Aorta (tissue), 5 donors: ENCODE data around the gene ERC2. TPM values are rescaled to one million over a fixed set of nuclear protein-coding genes. Genes with fewer than 3 reads are reported as not detected.

ENCODE experiments used
- ATAC-seq: fragments of 200-7000 bp; cut with Tn5 transposase; one replicate; pipeline ENCODE4 v1.9.1; 2022; ENCODE audit warnings: moderate library complexity; ENCODE audit not compliant: low FRiP score
- DNase-seq, 2 donors: peaks; one replicate each; pipeline ENCODE4 v3.0.0-alpha.2; 2020
- H3K27ac ChIP-seq, 2 donors: one replicate each; pipeline ENCODE4 v1.5.1; 2013; ENCODE audit warnings: low read length in 2 of 2, mild to moderate bottlenecking in 2 of 2, moderate library complexity in 2 of 2, control low read depth in 1 of 2, inconsistent platforms in 1 of 2, low read depth in 1 of 2
- H3K27me3 ChIP-seq, 2 donors: one replicate each; pipeline ENCODE4 v1.6.1; 2013; ENCODE audit warnings: control low read depth in 1 of 2, low read length in 1 of 2, mild to moderate bottlenecking in 1 of 2, moderate library complexity in 1 of 2; ENCODE audit not compliant: insufficient read depth in 2 of 2, control insufficient read depth in 1 of 2
- H3K36me3 ChIP-seq, 2 donors: one replicate each; pipeline ENCODE4 v1.6.1; 2013; ENCODE audit warnings: control low read depth in 1 of 2, low read length in 1 of 2, mild to moderate bottlenecking in 1 of 2; ENCODE audit not compliant: insufficient read depth in 2 of 2, control insufficient read depth in 1 of 2
- H3K4me1 ChIP-seq, 2 donors: one replicate each; pipeline ENCODE4 v1.6.1; 2013; ENCODE audit warnings: low read length in 2 of 2, control low read depth in 1 of 2, mild to moderate bottlenecking in 1 of 2, moderate library complexity in 1 of 2; ENCODE audit not compliant: insufficient read depth in 2 of 2, control insufficient read depth in 1 of 2
- H3K4me3 ChIP-seq, 2 donors: one replicate each; pipeline ENCODE4 v1.5.1; 2013; ENCODE audit warnings: low read length in 2 of 2, control low read depth in 1 of 2, mild to moderate bottlenecking in 1 of 2
- H3K9me3 ChIP-seq: one replicate; pipeline ENCODE4 v1.6.1; 2013; ENCODE audit warnings: mild to moderate bottlenecking, low read length; ENCODE audit not compliant: control insufficient read depth
- WGBS, 2 donors: extraction: QIAGEN DNeasy Blood & Tissue Kit; methylation state at CpG; one replicate each; pipeline ENCODE4 v1.1.7; 2013; 5-methylcytosine and 5-hydroxymethylcytosine counted together
- intact Hi-C, 2 donors: fragments of 100-400 bp; cut with DNase I; formaldehyde crosslinking; loops; one replicate each; pipeline versions ENCODE4 v1.14.2 to v1.15.0; 2022
- polyA plus RNA-seq, 2 donors: library from polyadenylated mRNA; stranded (reverse); fragments of 200-250 nt; gene quantifications; one replicate each; pipeline ENCODE4 v1.2.3, GENCODE V29; 2013
- total RNA-seq, 2 donors: library from RNA; stranded (reverse); fragmentation: NEBNext Ultra II Directional; extraction: Animal tissue kit (Norgen Biotek cat#: 25700); gene quantifications; one replicate each; pipeline ENCODE4 v1.2.1, GENCODE V29; 2021
- donor health status: healthy with polysubstance abuse.
- donor health status: Bipolar disorder and iron deficiency.
- donor health status: DM: no; HTN: no; CAD: no.
- donor health status: DM: no; HTN: no; CAD: no.
- donor health status: DM: yes; HTN: yes; CAD: no.

Gene ERC2
- total and polyA plus RNA-seq, 4 donors = 0.27 to 0.55 TPM; not detected in 2

GRCh38 chr3:56125358-56126005 is 342.8 kb downstream of the ERC2 start:
- 19 to 24% methylated on average over 5 of the region's 5 CpGs for WGBS, 2 donors
- H3K36me3 ChIP-seq = no peaks in the 10 kb centered on the region
- H3K9me3 ChIP-seq = peaks cover 1% of the 10 kb centered on the region
- H3K27ac ChIP-seq = no peak overlapping the region
- H3K4me3 ChIP-seq = no peak overlapping the region
- H3K27me3 ChIP-seq = no peaks in the 10 kb centered on the region
- ATAC-seq (no peak), DNase-seq (no peak)
- no peaks in the 10 kb centered on the region for H3K4me1 ChIP-seq
- intact Hi-C loops = no loop called here

GRCh38 chr3:56124546-56124945 is 343.7 kb downstream of the ERC2 start:
- H3K9me3 ChIP-seq = peaks cover 1% of the 10 kb centered on the region
- no peak overlapping the region for H3K4me3 ChIP-seq
- H3K4me1 ChIP-seq = no peaks in the 10 kb centered on the region
- no peak for ATAC-seq
- no peaks in the 10 kb centered on the region for H3K27me3 ChIP-seq
- 74 to 81% methylated on average over 1 of the region's 1 CpG for WGBS, 2 donors
- H3K36me3 ChIP-seq = no peaks in the 10 kb centered on the region
- H3K27ac ChIP-seq = no peak overlapping the region
- DNase-seq = no peak
- intact Hi-C loops = no loop called here

DNA sequence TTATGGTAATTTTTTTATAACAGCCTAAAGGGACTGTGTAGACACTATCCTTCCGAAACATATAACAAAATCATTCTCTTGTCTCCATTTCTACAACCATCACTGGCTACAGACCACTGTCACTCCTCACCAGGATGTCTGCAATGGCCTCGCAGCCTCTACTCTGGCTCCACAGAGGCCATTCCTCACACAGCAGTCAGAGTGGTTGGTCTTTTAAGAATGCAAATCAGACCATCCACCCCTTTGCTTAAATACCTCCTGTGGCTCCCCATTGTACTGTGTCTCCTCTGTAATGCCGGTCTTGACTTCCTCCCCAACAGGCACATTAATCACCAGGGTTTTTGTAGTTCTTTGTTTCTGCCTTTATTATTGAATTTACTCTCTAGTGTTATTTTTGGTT is 344.8 kb downstream of the ERC2 start:
- Histone ChIP-seq H3K36me3 (no peaks in the 10 kb centered on the region), H3K9me3 (peaks cover 1% of the 10 kb centered on the region), H3K27ac (no peak overlapping the region), H3K4me1 (no peaks in the 10 kb centered on the region), H3K27me3 (no peaks in the 10 kb centered on the region), H3K4me3 (no peak overlapping the region)
- WGBS, 2 donors = 73% methylated on average over 3 of the region's 3 CpGs
- ATAC-seq = no peak
- intact Hi-C loops = no loop called here
- DNase-seq = no peak

- Histone ChIP-seq H3K27me3 (no peaks in the 10 kb centered on the region), H3K4me1 (no peaks in the 10 kb centered on the region), H3K27ac (no peak overlapping the region), H3K36me3 (no peaks in the 10 kb centered on the region), H3K9me3 (peaks cover 1% of the 10 kb centered on the region), H3K4me3 (no peak overlapping the region)
- no peak for DNase-seq
- intact Hi-C loops = no loop called here
- ATAC-seq = no peak
- 68 to 95% methylated on average over 2 of the region's 2 CpGs for WGBS, 2 donors
Measured at GRCh38 chr3:56122911-56123310, 345.4 kb downstream of the ERC2 start.

DNA sequence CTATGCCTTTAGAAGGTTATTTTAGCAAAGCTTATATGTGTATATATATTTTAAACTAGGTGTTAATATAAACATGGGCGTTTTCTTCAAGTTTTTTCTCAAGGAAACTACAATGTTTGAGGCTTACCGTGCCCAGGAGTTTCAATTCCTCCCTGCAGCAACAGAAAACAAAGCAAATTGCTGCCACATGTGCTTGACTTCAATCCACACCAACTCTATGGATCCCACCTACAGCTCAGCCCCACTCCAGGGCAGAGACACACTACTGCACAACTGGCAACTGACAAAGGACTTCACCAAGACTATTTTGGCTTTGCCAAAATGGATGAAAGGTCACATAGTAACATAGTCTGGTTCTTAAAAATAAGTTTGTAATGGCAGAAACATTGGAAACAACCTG is 346.6 kb downstream of the ERC2 start:
- 64 to 66% methylated on average over 2 of the region's 2 CpGs for WGBS, 2 donors
- H3K4me1 ChIP-seq = no peaks in the 10 kb centered on the region
- DNase-seq (no peak), ATAC-seq (no peak)
- intact Hi-C loops = no loop called here
- no peak overlapping the region for H3K4me3 ChIP-seq
- H3K9me3 ChIP-seq = peaks cover 1% of the 10 kb centered on the region
- H3K27me3 ChIP-seq = no peaks in the 10 kb centered on the region
- no peaks in the 10 kb centered on the region for H3K36me3 ChIP-seq
- no peak overlapping the region for H3K27ac ChIP-seq

DNA sequence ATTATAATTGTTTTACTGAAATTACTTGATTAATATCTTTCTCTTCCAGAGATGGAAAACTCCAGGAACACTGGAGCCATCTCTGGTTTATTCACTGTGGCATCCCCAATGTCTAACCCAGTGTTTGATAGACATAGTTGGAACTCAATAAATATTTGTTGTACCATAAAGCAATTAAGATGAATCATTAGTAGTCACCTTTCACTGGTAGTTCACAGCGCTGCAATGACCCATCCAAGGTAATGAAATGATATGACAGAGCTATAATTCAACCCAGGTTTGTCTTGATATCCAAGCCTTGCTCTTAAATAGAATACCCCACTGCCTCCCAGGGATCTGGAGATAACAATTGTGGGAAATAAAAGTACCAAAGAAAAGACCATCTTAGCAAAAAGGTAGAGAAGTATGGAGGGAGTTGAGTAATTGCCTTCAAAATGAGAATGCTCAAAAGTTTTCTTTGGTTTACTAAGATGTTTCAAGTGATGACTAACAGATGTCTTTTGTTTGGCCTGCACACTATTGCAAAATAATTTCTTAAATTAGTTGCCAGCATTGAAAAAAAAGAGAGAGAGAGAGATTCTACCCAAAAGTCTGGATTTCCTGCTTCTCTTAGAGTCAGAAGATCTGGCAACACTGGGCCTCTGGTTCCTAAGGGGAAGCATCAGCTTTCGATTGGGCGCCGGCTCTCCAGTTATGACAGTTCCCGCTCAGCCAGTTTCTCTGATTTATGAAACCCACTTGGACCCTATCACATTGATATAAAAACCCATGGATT is 348.5 kb downstream of the ERC2 start:
- Histone ChIP-seq H3K36me3 (no peaks in the 10 kb centered on the region), H3K27ac (no peak overlapping the region), H3K27me3 (no peaks in the 10 kb centered on the region), H3K4me3 (no peak overlapping the region), H3K4me1 (no peaks in the 10 kb centered on the region), H3K9me3 (peaks cover 9% of the 10 kb centered on the region)
- ATAC-seq = peak; percentile 83
- WGBS, 2 donors = 84 to 94% methylated on average over 5 of the region's 5 CpGs
- intact Hi-C loops = no loop called here
- DNase-seq = peak in 1 of 2 donors; percentile 51

DNA sequence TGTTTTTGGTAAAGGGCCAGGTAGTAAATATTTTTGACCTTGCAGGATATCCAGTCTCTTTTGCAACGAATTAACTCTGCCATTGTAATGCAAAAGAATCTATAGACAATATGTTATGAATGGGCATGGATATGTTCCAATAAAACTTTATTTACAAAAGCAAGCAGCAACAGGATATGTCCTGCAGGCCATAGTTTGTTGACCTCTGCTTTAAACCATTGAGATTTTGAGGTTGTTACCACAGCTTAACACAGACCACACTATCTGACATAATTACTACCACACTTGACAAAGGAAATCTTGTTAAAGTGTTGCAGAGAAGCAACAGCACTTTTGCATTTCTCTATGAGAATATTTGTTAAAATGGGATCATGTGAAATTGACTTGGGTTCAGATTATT is 349.3 kb downstream of the ERC2 start:
- no peak overlapping the region for H3K27ac ChIP-seq
- no peaks in the 10 kb centered on the region for H3K4me1 ChIP-seq
- 10 to 13% methylated on average over 1 of the region's 1 CpG for WGBS, 2 donors
- intact Hi-C loops = no loop called here
- peaks cover 9% of the 10 kb centered on the region for H3K9me3 ChIP-seq
- no peaks in the 10 kb centered on the region for H3K36me3 ChIP-seq
- ATAC-seq (no peak), DNase-seq (no peak)
- H3K27me3 ChIP-seq = no peaks in the 10 kb centered on the region
- H3K4me3 ChIP-seq = no peak overlapping the region

GRCh38 chr3:56115698-56116097 is 352.6 kb downstream of the ERC2 start:
- H3K27ac ChIP-seq = no peak overlapping the region
- no peak for DNase-seq
- 38 to 48% methylated on average over 2 of the region's 2 CpGs for WGBS, 2 donors
- intact Hi-C loops = no loop called here
- no peaks in the 10 kb centered on the region for H3K4me1 ChIP-seq
- no peak overlapping the region for H3K4me3 ChIP-seq
- no peaks in the 10 kb centered on the region for H3K27me3 ChIP-seq
- H3K9me3 ChIP-seq = peaks cover 8% of the 10 kb centered on the region
- no peaks in the 10 kb centered on the region for H3K36me3 ChIP-seq
- ATAC-seq = no peak

DNA sequence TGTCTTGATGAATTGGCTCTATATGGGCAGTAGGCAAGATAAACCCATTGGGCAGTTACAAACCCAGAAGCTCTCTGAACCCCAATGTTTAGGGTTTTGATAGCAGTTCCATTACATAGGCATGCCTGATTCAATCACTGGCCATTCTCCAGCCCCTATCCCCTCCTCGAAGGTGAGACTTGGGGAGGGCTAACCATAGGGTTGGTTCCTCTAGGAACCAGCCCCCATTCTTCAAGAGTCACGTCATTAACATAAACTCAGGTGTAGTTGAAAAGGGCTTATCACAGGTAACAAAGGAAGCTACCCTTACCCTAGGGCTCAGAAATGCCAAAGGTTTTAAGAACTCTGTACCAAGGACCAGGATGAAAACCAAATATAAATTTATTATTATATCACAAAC is 353.1 kb downstream of the ERC2 start:
- H3K27me3 ChIP-seq = no peaks in the 10 kb centered on the region
- WGBS, 2 donors = 75% methylated on average over 2 of the region's 2 CpGs
- no peak for DNase-seq
- ATAC-seq = no peak
- intact Hi-C loops = no loop called here
- H3K27ac ChIP-seq = no peak overlapping the region
- no peak overlapping the region for H3K4me3 ChIP-seq
- H3K4me1 ChIP-seq = no peaks in the 10 kb centered on the region
- peaks cover 8% of the 10 kb centered on the region for H3K9me3 ChIP-seq
- no peaks in the 10 kb centered on the region for H3K36me3 ChIP-seq
